GM13976 (cell line): Measurements from ENCODE around the gene ITGA1.

ENCODE experiments used
- DNase-seq: peaks from one replicate; pipeline ENCODE4 v3.0.0; 2012; ENCODE audit warnings: low spot score
- in situ Hi-C: fragments of 300-500 bp; cut with MboI; formaldehyde crosslinking; loops from one replicate; pipeline ENCODE4 v1.12.0; 2022; ENCODE audit warnings: low sequenced_read_pairs, mixed read lengths, inconsistent platforms; ENCODE audit not compliant: unreplicated experiment
- TF ChIP-seq, protein P1 (sequence below): IDR thresholded peaks from 2 replicates; pipeline ENCODE4 v1.5.1; 2012; ENCODE audit warnings: borderline replicate concordance, mild to moderate bottlenecking; ENCODE audit not compliant: insufficient read depth; ENCODE audit errors: extremely low read depth, missing control alignments, control extremely low read depth

Gene ITGA1

GRCh38 chr5:52948418-52949076, 160.8 kb downstream of the ITGA1 start:
- TF ChIP-seq, protein P1, sequence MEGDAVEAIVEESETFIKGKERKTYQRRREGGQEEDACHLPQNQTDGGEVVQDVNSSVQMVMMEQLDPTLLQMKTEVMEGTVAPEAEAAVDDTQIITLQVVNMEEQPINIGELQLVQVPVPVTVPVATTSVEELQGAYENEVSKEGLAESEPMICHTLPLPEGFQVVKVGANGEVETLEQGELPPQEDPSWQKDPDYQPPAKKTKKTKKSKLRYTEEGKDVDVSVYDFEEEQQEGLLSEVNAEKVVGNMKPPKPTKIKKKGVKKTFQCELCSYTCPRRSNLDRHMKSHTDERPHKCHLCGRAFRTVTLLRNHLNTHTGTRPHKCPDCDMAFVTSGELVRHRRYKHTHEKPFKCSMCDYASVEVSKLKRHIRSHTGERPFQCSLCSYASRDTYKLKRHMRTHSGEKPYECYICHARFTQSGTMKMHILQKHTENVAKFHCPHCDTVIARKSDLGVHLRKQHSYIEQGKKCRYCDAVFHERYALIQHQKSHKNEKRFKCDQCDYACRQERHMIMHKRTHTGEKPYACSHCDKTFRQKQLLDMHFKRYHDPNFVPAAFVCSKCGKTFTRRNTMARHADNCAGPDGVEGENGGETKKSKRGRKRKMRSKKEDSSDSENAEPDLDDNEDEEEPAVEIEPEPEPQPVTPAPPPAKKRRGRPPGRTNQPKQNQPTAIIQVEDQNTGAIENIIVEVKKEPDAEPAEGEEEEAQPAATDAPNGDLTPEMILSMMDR, result peak; percentile 57
- peak; percentile 59 for DNase-seq
- in situ Hi-C loops, result loop anchor here (5.0 kb wide), 1 partner anchor 149 kb away; no protein-coding TSS in a partner anchor

DNA sequence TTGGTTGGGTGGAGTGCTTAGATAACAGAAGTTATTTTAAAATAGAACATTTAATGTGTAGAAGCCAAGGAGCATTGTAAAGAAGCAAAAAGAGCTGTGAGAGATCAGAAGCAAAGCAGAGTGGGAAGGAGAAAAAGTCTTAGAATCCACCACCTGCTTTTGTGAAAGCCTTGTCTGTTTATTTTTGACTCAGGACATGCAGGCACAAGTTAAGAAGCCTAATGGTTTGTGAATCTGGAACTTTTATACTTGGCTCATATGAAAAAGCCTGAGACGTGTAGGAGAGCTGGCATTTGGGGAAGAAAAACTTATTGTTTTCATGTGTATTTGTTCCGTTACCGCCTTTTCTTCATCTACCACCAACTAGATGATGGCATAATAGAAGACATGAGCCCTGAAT, 163.0 kb downstream of the ITGA1 start:
- DNase-seq, result no peak
- TF ChIP-seq, protein P1, result no peak
- in situ Hi-C loops, result no loop called here

DNA sequence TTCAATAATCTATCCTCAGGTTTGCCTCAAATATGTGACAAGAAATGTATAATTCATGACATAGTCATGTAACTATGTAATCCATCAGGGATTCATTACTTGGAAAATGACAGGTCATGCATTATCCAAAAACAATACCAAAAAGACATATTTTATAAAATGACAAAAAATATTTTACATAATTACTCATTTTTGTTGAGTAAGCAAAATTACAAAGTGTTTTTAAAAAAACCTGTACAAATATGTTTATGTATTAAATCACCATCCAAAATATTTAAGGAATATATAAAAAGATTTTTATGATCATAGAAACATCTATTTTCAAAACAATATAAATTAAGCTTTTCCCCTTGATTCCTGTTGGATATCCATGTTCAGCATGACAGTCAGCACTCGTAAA, 164.8 kb downstream of the ITGA1 start:
- TF ChIP-seq, protein P1, result no peak

DNA sequence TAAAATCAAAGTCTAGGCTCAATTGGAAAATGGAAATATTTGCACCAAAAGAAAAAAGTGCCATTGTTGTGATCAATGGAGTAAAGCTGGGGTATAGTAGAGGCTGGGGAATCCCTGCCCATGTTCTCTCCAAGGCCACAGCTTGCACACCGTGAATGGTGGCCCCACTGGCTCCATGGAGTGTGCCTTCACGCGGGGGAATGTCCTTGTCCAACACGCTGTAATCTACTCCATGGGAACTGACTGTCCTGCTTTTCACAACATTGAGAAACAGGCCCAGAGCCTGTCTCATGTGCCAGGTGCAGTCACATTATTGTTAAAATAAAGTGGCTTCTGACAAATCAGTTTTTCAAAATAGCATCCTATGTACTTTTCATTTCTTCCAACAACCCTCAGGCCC, 168.3 kb downstream of the ITGA1 start:
- in situ Hi-C loops, result no loop called here
- DNase-seq, result no peak
- TF ChIP-seq, protein P1, result no peak

More for the DNA sequence above, 164.8 kb downstream of the ITGA1 start:
- in situ Hi-C loops, result no loop called here
- DNase-seq, result no peak

DNA sequence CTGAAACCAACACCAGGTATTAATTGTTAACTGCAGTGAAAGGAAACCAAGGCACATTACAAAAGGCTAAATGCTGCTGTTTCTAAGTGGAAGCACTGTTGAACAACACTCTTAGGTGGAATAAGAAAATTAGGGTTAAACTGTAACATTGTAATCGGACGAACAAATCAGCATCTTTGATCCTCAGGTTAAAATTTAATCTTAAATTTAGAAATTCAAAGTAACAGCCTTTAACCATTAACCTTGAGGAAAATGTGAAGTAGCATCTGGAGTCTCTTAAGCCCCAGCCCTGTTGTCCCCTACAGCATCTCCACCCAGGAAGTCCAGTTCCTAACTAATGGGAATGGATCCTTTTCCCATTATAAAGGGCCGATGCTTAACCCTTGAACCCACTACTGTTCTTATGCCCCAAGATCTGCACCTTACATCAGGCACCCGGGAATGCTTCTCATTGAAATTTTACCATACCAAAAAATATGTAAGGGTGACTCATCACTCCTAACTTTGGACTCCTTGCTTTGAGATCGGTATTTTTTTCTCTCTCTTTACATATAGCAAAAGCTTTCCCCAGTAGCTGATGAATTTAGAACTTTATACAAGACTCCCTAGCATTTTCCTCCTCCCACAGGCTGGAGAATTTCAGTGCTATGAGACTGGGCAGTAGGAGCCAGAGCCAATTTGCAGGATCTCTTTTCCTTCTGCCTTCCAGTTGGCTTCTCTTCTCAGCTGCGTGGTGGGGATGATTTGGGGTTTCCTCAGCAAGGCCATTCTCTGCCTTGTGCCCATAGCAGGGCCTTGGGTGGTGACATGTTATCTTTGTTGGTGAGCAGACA, 169.4 kb downstream of the ITGA1 start:
- in situ Hi-C loops, result no loop called here
- TF ChIP-seq, protein P1, result no peak
- DNase-seq, result no peak

GRCh38 chr5:52961274-52961681, 173.6 kb downstream of the ITGA1 start:
- TF ChIP-seq, protein P1, result no peak
- no peak for DNase-seq
- in situ Hi-C loops, result no loop called here
